BJ (cell line): ENCODE measurements around the gene CBX2. TPM values are rescaled to one million over a fixed set of nuclear protein-coding genes. Genes with fewer than 3 reads are reported as not detected.

Experiments
- CTCF ChIA-PET: fragments of 350-600 bp; formaldehyde crosslinking; extraction: SDS; loops from one replicate; lab custom pipeline; 2021; ENCODE audit warnings: antibody characterized with exemption, inconsistent platforms; lab: Yijun Ruan, JAX
- POLR2A ChIA-PET: fragments of 300-600 bp; sonication (Branson Sonifier 250); formaldehyde crosslinking; extraction: SDS; loops from one replicate; lab custom pipeline; 2021; ENCODE audit warnings: antibody characterized with exemption; lab: Charles Lee
- DNase-seq: peaks from one replicate; pipeline ENCODE4 v3.0.0-alpha.2; 2011; ENCODE audit warnings: low read depth
- H3K27me3 ChIP-seq: 2 replicates; pipeline ENCODE4 v1.6.0; 2011; ENCODE audit warnings: low read length; ENCODE audit not compliant: control insufficient read depth, insufficient read depth
- H3K36me3 ChIP-seq: 2 replicates; pipeline ENCODE4 v1.5.1; 2011; ENCODE audit warnings: low read length; ENCODE audit not compliant: control insufficient read depth, insufficient read depth
- H3K4me3 ChIP-seq: 2 replicates; pipeline ENCODE4 v1.5.1; 2011; ENCODE audit warnings: low read depth, mild to moderate bottlenecking, control low read depth, low read length
- polyA plus RNA-seq: library from polyadenylated mRNA; depleted of rRNA; stranded (reverse); fragments of >200 nt; gene quantifications from 2 replicates; pipeline ENCODE4 v1.2.3, GENCODE V29; 2011
- TF ChIP-seq, protein P1 (sequence below): IDR thresholded peaks from 2 replicates; pipeline ENCODE4 v1.5.1; 2011; ENCODE audit warnings: low read depth, mild to moderate bottlenecking, control low read depth, inconsistent platforms, low read length, moderate library complexity; ENCODE audit not compliant: insufficient read depth

CBX2 gene
- polyA plus RNA-seq, 1 experiment: 1.5 TPM

GRCh38 chr17:79737046-79737921 is 40.7 kb upstream of the CBX2 start:
- ChIA-PET POLR2A (no interaction called here), CTCF (interaction anchor here (1.0 kb wide), 1 partner anchor 257 kb away, joined by 4 read pairs; no protein-coding TSS in a partner anchor)
- TF ChIP-seq, protein P1, sequence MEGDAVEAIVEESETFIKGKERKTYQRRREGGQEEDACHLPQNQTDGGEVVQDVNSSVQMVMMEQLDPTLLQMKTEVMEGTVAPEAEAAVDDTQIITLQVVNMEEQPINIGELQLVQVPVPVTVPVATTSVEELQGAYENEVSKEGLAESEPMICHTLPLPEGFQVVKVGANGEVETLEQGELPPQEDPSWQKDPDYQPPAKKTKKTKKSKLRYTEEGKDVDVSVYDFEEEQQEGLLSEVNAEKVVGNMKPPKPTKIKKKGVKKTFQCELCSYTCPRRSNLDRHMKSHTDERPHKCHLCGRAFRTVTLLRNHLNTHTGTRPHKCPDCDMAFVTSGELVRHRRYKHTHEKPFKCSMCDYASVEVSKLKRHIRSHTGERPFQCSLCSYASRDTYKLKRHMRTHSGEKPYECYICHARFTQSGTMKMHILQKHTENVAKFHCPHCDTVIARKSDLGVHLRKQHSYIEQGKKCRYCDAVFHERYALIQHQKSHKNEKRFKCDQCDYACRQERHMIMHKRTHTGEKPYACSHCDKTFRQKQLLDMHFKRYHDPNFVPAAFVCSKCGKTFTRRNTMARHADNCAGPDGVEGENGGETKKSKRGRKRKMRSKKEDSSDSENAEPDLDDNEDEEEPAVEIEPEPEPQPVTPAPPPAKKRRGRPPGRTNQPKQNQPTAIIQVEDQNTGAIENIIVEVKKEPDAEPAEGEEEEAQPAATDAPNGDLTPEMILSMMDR: no peak
- Histone ChIP-seq H3K27me3 (peaks cover 16% of the 10 kb centered on the region), H3K4me3 (no peak overlapping the region), H3K36me3 (no peaks in the 10 kb centered on the region)
- DNase-seq: no peak

DNA sequence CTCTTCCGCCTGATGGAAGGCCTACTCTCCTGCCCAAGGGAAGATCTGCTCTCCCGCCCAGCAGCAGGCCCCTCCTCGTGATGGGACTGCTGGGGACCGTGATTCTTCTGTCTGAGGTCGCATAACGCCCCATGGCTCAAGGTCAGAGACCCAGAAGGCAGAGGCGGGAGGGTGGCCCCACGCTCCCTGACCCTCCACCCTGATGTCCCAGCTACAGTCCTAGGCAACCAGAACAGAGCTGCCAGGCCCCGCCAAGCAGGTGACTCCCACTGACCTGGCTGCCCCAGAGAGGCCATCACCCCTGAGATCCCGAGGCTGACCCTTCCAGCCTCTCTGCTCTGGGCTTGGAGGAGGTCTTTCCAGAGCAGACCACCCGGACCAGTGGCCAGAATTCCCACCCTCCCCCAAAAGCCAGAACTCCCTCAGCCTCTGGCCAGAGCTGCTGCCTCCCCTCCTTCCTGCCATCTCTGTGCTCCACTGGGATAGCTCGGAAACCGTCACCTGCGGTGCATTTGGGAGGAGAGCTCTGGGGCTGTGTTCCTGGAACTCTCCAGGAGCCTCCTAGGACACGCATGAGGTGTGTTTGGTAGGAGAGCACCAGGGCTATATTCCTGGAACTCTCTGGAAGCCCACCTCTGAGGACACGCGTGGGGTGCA is 39.9 kb upstream of the CBX2 start:
- ChIA-PET POLR2A (no interaction called here), CTCF (interaction anchor here (1.0 to 1.5 kb wide), 2 partner anchors 30 to 256 kb away, joined by 3 to 4 read pairs; no protein-coding TSS in a partner anchor)
- DNase-seq: no peak
- Histone ChIP-seq H3K27me3 (peaks cover 22% of the 10 kb centered on the region), H3K36me3 (no peaks in the 10 kb centered on the region), H3K4me3 (no peak overlapping the region)
- TF ChIP-seq, protein P1: no peak

- ChIA-PET CTCF (interaction anchor here (0.7 to 1.5 kb wide), 3 partner anchors 8 to 255 kb away, joined by 3 to 4 read pairs (median 3); no protein-coding TSS in a partner anchor), POLR2A (no interaction called here)
- Histone ChIP-seq H3K4me3 (no peak overlapping the region), H3K36me3 (no peaks in the 10 kb centered on the region), H3K27me3 (peaks cover 23% of the 10 kb centered on the region)
- DNase-seq: no peak
- TF ChIP-seq, protein P1: no peak
These were observed 39.3 kb upstream of the CBX2 start for GRCh38 chr17:79738643-79739042.

DNA sequence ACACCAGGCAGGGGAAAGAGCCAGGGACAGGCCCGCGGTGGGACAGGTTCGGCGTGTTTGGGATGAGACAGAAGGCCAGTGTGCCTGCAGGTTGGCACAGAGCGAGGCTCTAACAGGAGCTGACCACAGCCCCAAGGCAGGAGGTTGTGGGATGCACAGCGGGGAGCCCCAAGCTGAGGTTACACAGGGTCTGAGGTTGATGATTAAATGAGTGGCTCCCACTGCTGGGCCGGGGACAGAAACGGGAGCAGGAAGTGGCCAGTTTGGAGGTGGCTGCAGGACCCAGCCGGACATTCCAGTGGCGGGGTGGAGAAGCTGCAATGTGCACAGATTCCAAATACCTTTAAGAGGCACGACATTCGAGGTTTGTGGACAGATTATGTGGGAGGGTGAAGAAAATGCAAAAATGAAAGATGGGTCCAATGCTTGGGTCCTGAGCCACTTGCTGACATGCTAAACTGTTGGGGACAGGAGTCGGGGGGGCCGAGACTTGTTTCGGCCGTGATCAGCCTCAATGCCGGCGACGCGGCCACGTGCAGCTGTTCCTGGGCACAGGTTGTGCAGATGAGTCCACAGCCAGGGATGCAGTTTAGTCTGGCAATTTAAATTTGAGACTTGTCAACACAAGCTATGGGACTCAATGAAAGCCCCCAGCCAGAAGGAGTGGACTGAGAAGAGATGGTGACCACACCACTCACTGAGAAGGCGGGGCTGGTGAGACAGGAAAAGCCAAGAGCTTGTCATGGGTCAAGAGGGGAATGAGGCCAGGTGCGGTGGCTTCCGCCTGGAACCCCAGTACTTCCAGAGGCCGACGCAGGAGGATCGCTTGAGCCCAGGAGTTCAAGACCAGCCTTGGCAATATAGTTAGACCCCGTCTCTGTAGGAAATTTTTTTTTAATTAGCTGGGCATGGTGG is 38.5 kb upstream of the CBX2 start:
- POLR2A ChIA-PET: no interaction called here
- H3K36me3 ChIP-seq: no peaks in the 10 kb centered on the region
- CTCF ChIA-PET: interaction anchor here (0.6 to 3.4 kb wide), 5 partner anchors 7 to 150 kb away, joined by 3 to 14 read pairs (median 3); no protein-coding TSS in a partner anchor
- H3K27me3 ChIP-seq: peaks cover 23% of the 10 kb centered on the region
- no peak for DNase-seq
- TF ChIP-seq, protein P1: no peak
- H3K4me3 ChIP-seq: no peak overlapping the region
